Hepatocyte (in vitro differentiated cells): Measurements from ENCODE around the gene TMC1.

ENCODE experiments used
- EZH2 ChIP-seq: fragments of 200-600 bp; sonication (generic); IDR thresholded peaks from 2 replicates; pipeline ENCODE4 v1.6.1; 2016; ENCODE audit warnings: antibody characterized with exemption, mild to moderate bottlenecking, borderline replicate concordance
- EZH2phosphoT487 ChIP-seq: fragments of 200-600 bp; sonication (generic); IDR thresholded peaks from one replicate; pipeline ENCODE4 v1.6.1; 2018; ENCODE audit warnings: antibody characterized with exemption, mild to moderate bottlenecking, low read depth, moderate library complexity; ENCODE audit not compliant: unreplicated experiment, severe bottlenecking
- TF ChIP-seq, protein P1 (sequence below): fragments of 200-600 bp; sonication (generic); IDR thresholded peaks from 2 replicates; pipeline ENCODE4 v1.5.1; 2016; ENCODE audit warnings: antibody characterized with exemption, mild to moderate bottlenecking; ENCODE audit not compliant: poor library complexity

DNA sequence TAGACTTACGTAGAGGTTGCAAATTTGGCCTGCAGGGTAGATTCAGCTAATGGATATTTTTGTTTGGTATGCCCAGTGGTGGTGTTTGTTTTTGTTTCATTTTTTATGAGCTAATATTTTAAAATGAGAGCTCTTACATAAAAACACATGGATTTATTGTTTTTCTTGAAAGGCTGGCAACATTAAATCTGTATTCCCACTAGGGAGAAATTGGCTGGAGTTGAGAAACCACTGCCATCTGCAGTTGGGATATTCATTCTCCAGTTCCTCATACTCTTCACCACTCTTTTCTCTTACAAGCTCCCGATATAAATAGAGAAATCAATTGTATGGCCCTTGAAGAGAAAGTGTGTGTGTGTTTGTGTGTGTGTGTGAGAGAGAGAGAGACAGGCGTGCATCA is 288.2 kb downstream of the TMC1 start:
- TF ChIP-seq, protein P1, sequence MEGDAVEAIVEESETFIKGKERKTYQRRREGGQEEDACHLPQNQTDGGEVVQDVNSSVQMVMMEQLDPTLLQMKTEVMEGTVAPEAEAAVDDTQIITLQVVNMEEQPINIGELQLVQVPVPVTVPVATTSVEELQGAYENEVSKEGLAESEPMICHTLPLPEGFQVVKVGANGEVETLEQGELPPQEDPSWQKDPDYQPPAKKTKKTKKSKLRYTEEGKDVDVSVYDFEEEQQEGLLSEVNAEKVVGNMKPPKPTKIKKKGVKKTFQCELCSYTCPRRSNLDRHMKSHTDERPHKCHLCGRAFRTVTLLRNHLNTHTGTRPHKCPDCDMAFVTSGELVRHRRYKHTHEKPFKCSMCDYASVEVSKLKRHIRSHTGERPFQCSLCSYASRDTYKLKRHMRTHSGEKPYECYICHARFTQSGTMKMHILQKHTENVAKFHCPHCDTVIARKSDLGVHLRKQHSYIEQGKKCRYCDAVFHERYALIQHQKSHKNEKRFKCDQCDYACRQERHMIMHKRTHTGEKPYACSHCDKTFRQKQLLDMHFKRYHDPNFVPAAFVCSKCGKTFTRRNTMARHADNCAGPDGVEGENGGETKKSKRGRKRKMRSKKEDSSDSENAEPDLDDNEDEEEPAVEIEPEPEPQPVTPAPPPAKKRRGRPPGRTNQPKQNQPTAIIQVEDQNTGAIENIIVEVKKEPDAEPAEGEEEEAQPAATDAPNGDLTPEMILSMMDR = no peak
- no peak for TF ChIP-seq EZH2
- TF ChIP-seq EZH2phosphoT487 = no peak
